Putamen (tissue), 1 donor: ENCODE results near the gene WT1.
"Not testable (repeated sequence)": the region's sequence is repeated elsewhere in the genome, so short reads cannot be mapped to it uniquely, and the experiment has no call there.

Experiments
- DNase-seq: peaks from one replicate; pipeline ENCODE4 v3.0.0-alpha.2; 2016; ENCODE audit warnings: low spot score

WT1 gene

DNA sequence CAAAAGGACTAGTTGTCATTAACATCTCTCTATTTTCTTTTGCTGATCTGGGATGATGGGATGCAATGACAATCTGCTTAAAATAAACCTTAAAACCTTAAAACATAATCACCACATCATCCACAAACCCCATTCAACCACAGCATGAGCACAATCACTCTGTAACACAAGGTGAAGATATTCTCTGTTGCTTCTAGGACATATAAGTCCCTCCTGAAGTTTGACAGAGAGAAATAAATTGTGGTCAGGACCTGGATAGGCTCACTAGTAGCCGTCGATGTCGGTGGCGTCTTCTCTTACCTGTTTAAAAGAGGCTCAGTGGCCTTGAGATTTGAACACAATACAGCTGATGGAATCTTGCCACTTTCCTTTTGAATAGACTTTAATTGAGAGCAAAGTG is 47.9 kb downstream of the WT1 start:
- no peak for DNase-seq

DNA sequence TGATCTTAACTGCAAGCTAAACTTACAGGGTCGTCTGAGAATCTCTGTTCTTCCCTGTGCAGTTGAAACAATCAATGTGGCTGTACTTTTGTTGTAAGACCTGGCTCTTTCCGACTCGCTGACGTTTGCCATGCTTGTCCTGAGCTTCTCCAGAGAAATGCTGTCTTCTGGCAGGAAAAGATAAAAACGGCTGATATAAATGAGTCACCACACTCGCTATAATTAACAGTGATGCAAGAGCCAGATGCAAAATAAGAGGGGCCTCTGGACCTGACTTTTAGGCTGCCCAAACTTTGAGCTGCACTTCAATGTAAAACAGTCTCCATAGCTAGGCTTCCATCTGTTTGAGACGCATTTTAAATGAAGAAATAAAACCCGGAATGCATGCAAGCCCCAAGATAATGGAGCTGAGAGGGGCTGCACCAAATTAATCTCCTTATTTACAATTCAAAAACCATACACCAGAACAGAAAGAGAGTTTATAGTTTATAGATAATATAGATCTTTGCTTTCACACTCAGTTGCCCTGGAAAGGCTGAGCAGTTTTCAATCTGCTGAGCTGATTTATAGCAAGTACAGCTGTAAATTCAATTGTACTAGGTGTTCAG is 48.5 kb downstream of the WT1 start:
- no peak for DNase-seq

DNA sequence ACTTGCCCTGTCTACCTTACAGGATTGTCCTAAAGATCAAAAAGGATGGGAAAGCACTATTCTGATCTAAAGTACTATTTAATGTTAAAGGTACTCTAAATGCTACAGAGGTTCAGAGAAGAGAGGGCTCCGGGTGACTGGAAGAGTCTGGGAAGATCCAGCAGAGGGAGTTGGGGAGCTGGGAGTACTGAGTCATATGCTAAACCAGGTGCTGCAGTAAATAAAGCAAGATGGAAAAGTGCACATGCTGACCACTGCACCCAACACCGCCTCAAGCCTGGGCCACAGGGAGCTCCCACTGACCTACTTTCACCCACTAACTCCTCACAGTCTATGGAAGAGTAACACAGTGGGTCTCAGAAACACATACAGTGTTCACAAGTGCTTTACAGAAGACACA is 49.3 kb downstream of the WT1 start:
- peak; percentile 16 for DNase-seq

DNA sequence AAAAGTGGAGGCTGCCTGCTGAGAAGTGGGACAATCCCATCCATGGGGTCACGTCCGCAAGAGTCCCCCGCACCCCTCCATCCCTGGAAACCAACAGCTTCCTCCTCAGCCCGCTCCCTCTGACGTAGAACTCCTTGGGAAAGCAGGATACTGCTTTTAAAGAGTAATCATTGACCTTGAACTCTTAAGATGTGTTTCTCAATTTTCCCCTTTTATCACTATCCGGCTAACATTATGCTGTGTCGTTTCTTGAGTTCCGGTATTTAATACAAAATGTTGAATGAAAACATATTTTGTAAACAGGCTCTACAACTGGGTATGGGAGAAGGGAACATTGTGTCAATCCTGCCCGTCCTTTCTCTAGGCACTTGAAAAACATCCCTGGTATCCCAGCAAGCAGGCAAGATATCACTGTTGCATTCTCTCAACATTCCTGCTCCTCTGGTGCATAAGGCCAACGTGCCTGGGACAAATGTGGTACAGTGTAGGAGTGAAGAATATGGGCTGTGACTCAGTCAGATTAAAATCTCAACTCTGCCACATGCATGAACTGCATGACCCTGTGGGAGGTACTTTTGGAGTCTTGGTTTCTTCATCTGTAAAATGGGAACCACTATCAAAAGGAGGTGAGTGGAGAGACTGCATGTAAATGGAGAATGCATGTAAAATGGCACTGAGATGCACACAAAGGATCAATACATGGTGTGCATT is 52.8 kb downstream of the WT1 start:
- no peak for DNase-seq

DNA sequence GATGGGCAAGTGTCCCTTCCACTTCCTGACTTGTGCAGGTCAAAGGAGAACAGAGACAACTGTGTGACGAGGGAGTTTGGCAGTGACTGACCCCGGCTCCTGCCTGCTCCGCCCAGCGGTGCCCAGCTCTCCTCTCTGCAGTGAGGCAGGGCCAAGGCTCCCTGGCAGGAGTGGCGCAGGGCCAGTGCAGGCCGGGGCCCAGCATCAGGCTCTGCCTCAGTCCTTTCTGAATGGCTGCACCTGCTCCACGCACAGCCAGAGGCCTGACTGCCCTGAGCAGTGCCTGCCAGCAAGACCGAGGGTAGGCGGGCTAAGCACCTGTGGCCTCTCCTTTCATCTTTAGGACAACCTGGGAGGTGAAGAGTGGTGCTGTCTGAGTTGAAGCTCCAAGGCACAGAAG is 54.2 kb downstream of the WT1 start:
- DNase-seq = no peak

DNA sequence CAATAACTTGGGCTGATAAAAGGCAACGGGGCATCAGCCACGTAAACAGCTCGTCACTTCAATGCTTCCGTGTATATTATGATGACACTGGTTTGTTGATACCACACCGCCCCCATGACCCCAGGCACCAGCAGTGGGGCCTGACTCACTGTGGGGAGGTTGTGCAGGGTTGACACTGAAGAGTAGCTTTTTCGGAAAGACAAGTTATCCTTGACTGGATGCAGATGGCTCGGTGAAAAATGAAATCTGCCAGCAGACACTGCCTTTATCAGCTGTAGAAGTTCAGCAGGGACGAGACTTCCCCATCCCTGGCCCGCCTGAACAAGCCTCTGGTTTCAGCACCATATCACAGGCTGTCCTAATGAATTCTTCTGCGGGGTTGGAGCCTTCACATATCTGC is 55.6 kb downstream of the WT1 start:
- no peak for DNase-seq

GRCh38 chr11:32375826-32376225 is 59.5 kb downstream of the WT1 start:
- no peak for DNase-seq

DNA sequence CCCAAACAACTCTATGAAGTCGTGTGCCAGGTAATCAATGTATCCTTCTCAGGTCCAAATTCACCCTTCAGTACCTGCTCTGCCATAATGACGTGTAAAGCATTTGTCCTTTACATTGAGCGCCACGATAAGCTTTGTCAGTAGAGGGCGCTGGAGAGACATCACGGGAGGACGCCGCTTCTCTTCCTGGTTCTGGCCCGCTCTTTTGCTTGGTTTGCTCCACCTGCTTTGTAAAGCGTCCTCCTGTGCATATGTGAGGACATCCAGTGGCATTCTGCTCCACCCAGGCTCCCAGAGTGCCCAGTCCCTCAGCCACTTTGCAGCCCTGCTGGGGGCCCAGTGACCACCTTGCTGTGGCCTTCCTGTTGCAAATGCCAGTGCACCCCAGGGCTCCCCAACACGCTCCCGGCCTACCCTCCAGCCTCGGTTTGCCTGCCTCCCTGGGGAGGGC is 61.1 kb downstream of the WT1 start:
- no peak for DNase-seq

DNA sequence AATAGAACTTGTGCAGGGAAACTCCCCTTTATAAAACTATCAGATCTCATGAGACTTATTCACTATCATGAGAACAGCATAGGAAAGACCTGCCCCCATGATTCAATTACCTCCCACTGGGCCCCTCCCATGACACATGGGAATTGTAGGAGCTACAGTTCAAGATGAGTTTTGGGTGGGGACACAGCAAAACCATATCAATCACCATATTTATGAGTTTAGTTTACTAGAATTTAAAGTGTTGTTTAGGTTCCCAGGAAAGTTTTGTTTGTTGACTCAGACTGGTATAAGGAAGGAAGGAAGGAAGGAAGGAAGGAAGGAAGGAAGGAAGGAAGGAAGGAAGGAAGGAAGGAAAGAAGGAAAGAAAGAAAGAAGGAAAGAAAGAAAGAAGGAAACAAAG is 65.4 kb downstream of the WT1 start:
- not testable (repeated sequence) for DNase-seq

DNA sequence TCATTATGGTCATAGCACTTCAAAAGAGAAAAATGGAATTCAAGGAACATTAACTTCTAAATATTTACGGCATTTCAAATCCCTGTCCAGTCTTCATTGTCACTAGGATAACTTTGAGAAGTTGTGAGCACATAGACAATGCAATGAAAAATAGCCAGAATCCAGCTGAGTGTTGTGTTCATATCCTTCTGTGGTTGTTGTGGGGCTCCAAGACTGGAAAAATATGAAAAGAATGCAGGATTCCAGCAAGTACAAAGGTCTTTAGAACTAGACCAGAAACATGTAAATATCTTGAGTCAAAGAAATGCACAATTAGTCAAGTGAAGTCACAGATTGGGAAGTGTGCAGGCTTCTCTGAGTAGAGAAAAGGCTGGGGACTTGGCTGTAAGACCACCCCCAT is 68.7 kb downstream of the WT1 start:
- DNase-seq = no peak

DNA sequence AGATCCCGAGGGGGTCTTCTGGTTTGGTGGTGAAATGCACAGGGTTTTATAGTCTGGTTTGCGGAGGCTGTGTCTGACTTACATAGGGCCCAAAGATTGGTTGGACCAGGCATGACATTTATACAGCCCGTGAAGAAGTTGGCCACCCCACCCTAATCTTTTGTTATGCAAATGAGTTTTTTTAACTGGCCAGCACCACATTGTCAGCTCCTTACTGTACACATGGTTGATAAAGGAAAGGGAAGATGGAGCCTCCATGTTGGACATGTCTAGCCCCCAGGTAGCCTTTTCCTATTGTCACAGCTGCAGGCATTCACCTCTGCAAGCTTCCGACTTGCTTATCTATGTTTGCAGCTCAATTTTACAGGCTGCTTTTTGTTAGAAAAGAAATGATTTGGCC is 70.1 kb downstream of the WT1 start:
- DNase-seq = no peak

DNA sequence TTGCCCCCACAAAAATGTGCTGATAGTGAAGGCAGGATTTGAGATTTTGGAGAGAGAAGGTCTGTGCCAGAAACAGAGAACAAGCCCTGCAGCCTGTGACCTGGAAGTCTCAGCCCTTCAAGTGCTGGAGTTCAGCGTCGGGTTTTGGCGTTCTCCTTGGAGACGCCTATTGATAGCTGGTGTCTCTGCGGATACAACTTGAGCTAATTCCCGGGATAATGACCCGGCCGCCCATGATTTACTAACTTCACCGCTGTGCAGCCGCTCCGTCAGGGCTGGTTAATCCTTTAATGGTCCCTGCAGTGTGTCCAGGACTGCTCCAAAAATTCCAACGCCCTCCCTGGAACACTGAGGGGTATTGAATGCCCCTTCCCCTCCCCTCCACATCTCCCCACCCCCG is 76.6 kb downstream of the WT1 start:
- no peak for DNase-seq

- no peak for DNase-seq
These were observed 81.5 kb downstream of the WT1 start for GRCh38 chr11:32353884-32354283.

- DNase-seq = no peak
These were observed 86.8 kb downstream of the WT1 start for GRCh38 chr11:32348502-32348901.

GRCh38 chr11:32344946-32345345 is 90.4 kb downstream of the WT1 start:
- no peak for DNase-seq

DNA sequence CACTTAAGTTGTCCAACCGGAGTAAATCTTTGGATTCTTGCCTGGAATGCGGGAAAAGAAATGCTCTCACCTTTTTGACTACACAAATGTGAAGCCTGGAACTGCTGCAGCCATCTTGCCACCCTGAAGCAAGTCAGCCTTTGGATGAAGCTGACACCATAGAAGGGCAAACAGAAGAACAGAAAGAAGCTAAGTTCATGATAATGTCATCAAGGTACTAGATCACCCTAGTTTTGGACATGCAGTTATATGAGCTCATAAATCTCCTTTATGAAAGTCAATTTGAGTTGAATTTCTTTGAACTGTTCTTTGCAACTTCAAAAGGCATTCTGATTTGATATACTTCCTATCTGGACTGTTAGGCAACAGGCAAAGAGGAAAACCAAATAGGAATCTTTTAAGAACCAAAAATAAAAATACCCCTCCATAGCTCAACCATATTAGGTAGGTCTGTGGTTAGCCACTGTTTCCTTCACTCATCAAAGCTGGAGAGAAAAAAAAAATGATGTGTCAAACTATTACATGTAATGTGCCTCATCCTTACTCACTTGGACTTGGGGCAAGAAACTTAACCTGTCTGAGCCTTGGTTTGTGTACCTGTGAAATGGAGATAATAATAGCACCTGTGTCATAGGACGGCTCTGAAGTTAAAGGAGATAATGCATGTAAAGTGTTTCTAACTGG is 91.9 kb downstream of the WT1 start:
- DNase-seq = no peak

DNA sequence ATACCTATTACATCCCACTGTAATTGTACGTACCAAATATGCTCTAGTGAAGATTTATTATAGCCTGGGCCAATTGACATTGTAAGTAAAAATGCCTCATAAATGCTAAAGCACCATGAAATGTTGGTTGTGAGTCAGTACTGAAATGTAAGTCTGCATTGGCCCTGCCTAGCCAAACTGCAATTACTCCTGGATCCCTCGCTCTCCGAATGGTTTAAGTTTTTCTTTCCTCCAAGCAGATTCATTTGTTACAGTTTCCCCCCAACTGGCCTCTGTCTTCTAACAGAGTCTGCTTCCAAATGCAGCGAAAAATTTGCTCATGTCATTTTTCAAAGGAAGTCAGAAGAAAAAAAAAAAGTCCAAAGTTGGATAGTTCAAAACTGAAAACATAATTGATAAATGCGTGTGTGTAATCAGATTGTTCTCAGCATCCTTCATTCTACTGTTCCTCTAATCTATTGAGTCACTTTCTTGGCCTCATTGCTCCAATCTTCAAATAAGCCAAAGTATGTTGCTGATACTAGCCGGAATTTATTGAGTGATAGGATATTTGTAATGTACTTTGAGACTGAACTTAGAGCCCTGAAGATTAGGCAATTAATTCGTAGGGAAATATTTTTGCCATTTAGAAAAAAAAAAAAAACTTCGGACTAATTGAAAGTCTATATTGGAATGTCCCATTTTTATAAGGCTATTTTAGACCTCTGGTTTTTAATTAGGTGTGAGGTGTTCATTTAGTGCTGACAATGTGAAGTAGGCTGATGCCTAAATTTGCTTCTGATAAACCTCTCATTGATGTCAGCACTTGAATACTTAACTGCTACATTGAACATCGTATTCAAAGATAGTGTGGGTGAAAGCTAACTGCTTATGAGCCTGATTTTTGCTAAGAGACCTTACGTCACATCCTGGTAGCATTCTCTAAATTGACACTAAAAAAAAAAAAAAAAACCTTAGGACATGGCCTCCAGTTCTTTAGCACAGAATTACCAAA is 93.4 kb downstream of the WT1 start:
- DNase-seq = no peak

- no peak for DNase-seq
These were observed 95.2 kb downstream of the WT1 start for GRCh38 chr11:32340181-32340580.
